Brain microvascular endothelial cell (primary cell): ENCODE measurements around the gene ZBTB46.

Source experiments
- DNase-seq: peaks from one replicate; pipeline ENCODE4 v3.0.0-alpha.2; 2020
- H3K27ac ChIP-seq: fragments of 250-450 bp; sonication (Bioruptor Pico); 2 replicates; pipeline ENCODE4 v1.5.1; 2020; ENCODE audit warnings: mild to moderate bottlenecking, moderate library complexity
- H3K27me3 ChIP-seq: fragments of 250-450 bp; sonication (Bioruptor Pico); replicated peaks from 2 replicates; pipeline ENCODE4 v1.5.1; 2020; ENCODE audit warnings: mild to moderate bottlenecking
- H3K36me3 ChIP-seq: fragments of 250-450 bp; sonication (Bioruptor Pico); replicated peaks from 2 replicates; pipeline ENCODE4 v1.5.1; 2020; ENCODE audit warnings: mild to moderate bottlenecking
- H3K4me3 ChIP-seq: 2 replicates; pipeline ENCODE4 v1.5.1; 2011; ENCODE audit warnings: low read depth, mild to moderate bottlenecking, control low read depth, low read length, moderate library complexity
- in situ Hi-C: cut with HindIII; loops from 2 replicates; pipeline ENCODE4 v1.10.0; 2017; ENCODE audit warnings: low sequenced_read_pairs, low pct_ligation_motif_present
- TF ChIP-seq, protein P1 (sequence below): IDR thresholded peaks from 2 replicates; pipeline ENCODE4 v1.5.1; 2011; ENCODE audit warnings: low read depth, mild to moderate bottlenecking, moderate library complexity, low read length, control low read depth, inconsistent platforms; ENCODE audit errors: missing control alignments

ZBTB46 gene

DNA sequence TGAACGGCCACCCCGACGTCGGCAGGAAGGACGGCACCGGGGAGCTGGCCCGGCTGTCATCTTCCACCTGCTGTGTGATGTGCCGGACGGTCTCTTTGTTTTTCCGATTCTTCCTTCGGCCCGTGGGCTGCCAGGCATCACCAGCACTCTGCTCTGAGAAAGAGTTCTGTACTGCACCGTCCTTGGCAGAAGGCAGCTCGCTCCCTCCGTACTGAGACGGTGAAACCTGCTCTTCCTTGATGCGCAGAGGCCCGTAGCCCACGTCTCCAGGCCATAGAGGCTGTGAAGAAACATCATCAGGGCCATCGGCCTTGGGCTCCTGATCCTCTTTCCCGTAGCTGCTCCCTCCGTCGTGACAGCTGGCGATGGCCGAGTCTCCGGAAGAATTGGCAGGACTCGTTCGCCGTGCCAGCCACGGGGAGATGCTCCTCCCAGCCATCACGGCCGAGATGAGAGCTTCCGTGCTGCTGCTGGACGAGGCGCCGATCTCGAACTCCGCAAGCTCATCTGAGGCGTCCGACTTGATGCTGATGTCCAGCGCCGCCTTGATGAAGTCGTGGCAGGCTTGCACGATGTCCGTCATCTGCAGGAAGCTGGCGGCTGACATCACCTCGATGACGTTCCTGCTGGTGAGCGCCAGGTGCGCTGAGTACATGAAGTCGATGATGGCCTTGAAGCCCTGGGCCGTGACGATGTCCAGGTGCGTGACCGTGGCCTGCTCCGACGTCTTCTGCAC lies 41.1 kb downstream of the ZBTB46 start:
- DNase-seq = no peak
- TF ChIP-seq, protein P1, sequence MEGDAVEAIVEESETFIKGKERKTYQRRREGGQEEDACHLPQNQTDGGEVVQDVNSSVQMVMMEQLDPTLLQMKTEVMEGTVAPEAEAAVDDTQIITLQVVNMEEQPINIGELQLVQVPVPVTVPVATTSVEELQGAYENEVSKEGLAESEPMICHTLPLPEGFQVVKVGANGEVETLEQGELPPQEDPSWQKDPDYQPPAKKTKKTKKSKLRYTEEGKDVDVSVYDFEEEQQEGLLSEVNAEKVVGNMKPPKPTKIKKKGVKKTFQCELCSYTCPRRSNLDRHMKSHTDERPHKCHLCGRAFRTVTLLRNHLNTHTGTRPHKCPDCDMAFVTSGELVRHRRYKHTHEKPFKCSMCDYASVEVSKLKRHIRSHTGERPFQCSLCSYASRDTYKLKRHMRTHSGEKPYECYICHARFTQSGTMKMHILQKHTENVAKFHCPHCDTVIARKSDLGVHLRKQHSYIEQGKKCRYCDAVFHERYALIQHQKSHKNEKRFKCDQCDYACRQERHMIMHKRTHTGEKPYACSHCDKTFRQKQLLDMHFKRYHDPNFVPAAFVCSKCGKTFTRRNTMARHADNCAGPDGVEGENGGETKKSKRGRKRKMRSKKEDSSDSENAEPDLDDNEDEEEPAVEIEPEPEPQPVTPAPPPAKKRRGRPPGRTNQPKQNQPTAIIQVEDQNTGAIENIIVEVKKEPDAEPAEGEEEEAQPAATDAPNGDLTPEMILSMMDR = no peak
- in situ Hi-C loops = no loop called here
- H3K36me3 ChIP-seq = no peaks in the 10 kb centered on the region
- H3K27ac ChIP-seq = no peak overlapping the region
- no peak overlapping the region for H3K4me3 ChIP-seq
- H3K27me3 ChIP-seq = no peaks in the 10 kb centered on the region

- Histone ChIP-seq H3K4me3 (no peak overlapping the region), H3K36me3 (no peaks in the 10 kb centered on the region), H3K27ac (no peak overlapping the region), H3K27me3 (no peaks in the 10 kb centered on the region)
- no peak for DNase-seq
- TF ChIP-seq, protein P1 = no peak
- in situ Hi-C loops = no loop called here
Measured at GRCh38 chr20:63787749-63788148, 43.3 kb downstream of the ZBTB46 start.

GRCh38 chr20:63787302-63787701 lies 43.8 kb downstream of the ZBTB46 start:
- no peak overlapping the region for H3K4me3 ChIP-seq
- no peak for DNase-seq
- TF ChIP-seq, protein P1 = no peak
- no peaks in the 10 kb centered on the region for H3K36me3 ChIP-seq
- in situ Hi-C loops = no loop called here
- H3K27me3 ChIP-seq = no peaks in the 10 kb centered on the region
- no peak overlapping the region for H3K27ac ChIP-seq

GRCh38 chr20:63785691-63786131 lies 45.4 kb downstream of the ZBTB46 start:
- H3K36me3 ChIP-seq = no peaks in the 10 kb centered on the region
- no peak for DNase-seq
- in situ Hi-C loops = no loop called here
- H3K27me3 ChIP-seq = no peaks in the 10 kb centered on the region
- no peak overlapping the region for H3K27ac ChIP-seq
- no peak overlapping the region for H3K4me3 ChIP-seq
- TF ChIP-seq, protein P1 = no peak

- TF ChIP-seq, protein P1 = no peak
- Histone ChIP-seq H3K27ac (no peak overlapping the region), H3K36me3 (no peaks in the 10 kb centered on the region), H3K4me3 (no peak overlapping the region), H3K27me3 (no peaks in the 10 kb centered on the region)
- DNase-seq = no peak
- in situ Hi-C loops = no loop called here
Measured at GRCh38 chr20:63783970-63784369, 47.1 kb downstream of the ZBTB46 start.

GRCh38 chr20:63782521-63782971 lies 48.5 kb downstream of the ZBTB46 start:
- no peak overlapping the region for H3K27ac ChIP-seq

More at GRCh38 chr20:63782521-63782971, 48.5 kb downstream of the ZBTB46 start:
- no peaks in the 10 kb centered on the region for H3K27me3 ChIP-seq
- no peak overlapping the region for H3K4me3 ChIP-seq
- no peak for DNase-seq
- in situ Hi-C loops = no loop called here
- no peaks in the 10 kb centered on the region for H3K36me3 ChIP-seq
- TF ChIP-seq, protein P1 = no peak
